Loucy (cell line): ENCODE data around the gene CDH12.

ENCODE experiments used
- EZH2phosphoT487 ChIP-seq: fragments of 200-600 bp; IDR thresholded peaks from 2 replicates; pipeline ENCODE4 v1.6.1; 2018; ENCODE audit warnings: antibody characterized with exemption, mild to moderate bottlenecking, moderate library complexity, borderline replicate concordance
- TF ChIP-seq, protein P1 (sequence below): fragments of 200-600 bp; sonication (generic); conservative IDR thresholded peaks from 2 replicates; pipeline ENCODE4 v1.5.1; 2014; ENCODE audit warnings: mild to moderate bottlenecking, antibody characterized with exemption, low read length

DNA sequence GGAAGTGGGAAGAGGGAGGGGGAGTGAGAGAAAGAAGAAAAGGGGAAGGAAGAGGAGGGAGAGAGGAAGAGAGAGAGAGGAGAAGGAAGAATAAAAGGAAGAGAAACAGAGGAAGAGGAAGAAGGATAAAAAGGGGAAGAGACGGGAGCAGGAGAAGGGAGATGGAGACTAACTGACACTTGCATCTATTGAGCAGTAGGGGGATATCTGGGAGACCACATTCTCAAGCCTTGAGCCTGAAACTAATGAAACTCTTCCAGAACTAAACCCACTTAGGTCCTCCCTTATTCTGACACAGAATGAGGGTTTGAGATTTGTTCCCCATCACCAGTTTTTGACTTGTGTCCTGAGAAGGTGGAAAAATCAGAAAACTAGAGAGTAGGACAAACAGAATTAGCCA lies 533.3 kb downstream of the CDH12 start:
- TF ChIP-seq, protein P1, sequence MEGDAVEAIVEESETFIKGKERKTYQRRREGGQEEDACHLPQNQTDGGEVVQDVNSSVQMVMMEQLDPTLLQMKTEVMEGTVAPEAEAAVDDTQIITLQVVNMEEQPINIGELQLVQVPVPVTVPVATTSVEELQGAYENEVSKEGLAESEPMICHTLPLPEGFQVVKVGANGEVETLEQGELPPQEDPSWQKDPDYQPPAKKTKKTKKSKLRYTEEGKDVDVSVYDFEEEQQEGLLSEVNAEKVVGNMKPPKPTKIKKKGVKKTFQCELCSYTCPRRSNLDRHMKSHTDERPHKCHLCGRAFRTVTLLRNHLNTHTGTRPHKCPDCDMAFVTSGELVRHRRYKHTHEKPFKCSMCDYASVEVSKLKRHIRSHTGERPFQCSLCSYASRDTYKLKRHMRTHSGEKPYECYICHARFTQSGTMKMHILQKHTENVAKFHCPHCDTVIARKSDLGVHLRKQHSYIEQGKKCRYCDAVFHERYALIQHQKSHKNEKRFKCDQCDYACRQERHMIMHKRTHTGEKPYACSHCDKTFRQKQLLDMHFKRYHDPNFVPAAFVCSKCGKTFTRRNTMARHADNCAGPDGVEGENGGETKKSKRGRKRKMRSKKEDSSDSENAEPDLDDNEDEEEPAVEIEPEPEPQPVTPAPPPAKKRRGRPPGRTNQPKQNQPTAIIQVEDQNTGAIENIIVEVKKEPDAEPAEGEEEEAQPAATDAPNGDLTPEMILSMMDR, result no peak
- TF ChIP-seq EZH2phosphoT487, result no peak
